GM19193 (cell line): ENCODE results near the gene SMG9.
A peak's percentile ranks its signal among the peaks of the same experiment; 100 is the strongest.

Experiments
- POLR2A ChIP-seq: IDR thresholded peaks from 4 replicates; pipeline ENCODE4 v1.6.1; 2011; ENCODE audit not compliant: insufficient read depth, insufficient read length; ENCODE audit errors: extremely low read depth

SMG9 gene

GRCh38 chr19:43754503-43755255 lies at the start of gene SMG9:
TSS of gene SMG9 (minus strand) at chr19:43754962. CDS start at chr19:43750741, 4,221 bp downstream.
- peak; percentile 81 for TF ChIP-seq POLR2A

DNA sequence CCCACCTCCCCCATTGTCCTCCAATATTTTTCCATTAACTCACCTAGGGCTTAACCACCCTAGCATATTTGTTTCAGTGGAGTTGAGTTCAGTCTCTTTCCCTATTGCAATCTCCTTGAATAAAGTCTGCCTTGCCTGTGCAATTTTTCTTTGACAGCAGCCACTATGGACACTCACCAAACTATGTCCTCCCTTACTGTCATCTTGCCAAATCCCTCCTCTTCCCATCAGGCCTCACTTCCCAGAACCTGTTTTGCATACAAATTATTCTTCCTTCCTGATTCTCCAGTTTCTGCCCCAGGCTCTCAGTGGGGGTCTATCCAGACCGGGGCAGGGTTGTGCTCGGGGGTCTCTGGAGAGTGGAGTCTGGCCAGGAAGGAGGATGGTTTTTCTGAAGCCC lies 49.7 kb upstream of the SMG9 start:
- TF ChIP-seq POLR2A, result no peak

DNA sequence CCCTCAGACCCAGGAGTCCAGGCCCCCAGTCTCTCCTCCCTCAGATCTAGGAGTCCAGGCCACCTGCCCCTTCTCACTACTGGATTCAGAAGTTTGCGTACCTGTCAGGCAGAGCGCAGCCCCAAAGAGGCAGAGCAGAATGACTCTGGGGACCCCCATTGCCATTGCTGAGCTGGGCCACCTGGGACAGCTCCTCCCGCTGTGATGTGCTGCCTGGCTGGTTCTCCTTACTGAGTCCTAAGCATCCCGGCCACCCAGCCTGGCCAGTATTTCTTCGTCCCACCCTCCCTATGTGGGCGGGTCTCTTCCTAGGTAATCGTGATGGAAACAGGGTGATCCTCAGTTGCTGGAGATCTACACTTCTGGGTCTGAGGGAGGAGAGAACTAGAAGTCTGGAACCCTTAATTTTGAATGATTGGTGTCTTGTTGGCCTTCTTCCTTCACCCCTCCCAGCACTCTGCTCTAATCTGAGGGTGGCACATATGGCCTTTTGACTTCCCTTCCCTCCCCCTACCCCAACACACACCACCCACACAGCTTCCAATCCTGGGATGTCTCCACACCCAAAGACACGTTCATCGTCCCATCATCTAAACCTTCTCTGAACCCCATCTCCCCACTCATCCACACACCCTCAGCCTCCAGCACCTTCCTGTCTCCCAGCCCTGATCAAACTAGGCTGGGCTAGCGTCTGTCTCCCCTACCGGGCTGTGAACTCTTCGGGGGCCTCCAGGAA lies 47.6 kb upstream of the SMG9 start, which contains the start of gene LYPD5:
LYPD5 (minus strand) TSS at position 232 of the 736 bp plus-strand sequence; CDS start at position 165, 67 bp downstream.
- no peak for TF ChIP-seq POLR2A

- TF ChIP-seq POLR2A, result no peak
These were observed 44.9 kb upstream of the SMG9 start for GRCh38 chr19:43799502-43800142.

DNA sequence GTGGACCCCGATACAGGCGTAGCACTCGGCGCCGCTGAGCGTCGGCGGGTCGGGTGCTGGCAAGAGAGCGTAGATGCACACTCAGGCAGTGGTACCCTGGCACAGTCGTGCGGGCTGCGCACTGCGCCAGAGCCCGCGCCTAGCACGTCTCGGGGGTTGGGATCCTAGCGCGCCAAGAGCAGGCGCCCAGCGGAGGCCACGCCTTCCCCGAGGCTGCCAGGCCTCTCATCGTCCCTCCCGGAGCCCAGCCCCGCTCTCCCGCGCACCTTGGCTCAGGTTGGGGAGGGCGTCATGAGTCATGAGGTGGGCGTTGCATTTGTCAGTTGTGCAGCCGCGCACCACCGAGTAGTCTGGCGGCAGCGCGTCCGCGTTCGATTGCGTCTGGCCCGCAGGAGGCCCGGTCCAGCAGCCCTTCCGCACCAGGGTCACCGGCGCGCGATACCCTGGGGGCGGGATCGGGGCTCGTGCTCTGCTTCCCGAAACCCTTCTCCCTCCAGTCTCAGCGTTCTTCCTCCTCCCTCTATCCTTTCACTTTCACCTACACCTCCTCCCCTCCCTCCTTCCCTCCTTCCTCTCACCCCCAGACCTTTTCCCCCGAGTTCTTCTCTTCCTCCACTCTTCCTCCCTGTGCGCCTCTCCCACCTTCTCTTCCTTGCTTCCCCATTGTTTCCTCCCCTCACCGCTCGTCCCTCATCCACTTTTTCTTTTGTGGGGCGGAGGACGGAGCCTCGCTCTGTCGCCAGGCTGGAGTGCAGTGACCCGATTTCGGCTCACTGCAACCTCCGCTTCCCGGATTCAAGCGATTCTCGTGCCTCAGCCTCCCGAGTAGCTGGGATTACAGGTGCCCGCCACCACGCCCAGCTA lies 44.0 kb upstream of the SMG9 start:
- no peak for TF ChIP-seq POLR2A

GRCh38 chr19:43798026-43798545 lies 43.3 kb upstream of the SMG9 start:
- no peak for TF ChIP-seq POLR2A

DNA sequence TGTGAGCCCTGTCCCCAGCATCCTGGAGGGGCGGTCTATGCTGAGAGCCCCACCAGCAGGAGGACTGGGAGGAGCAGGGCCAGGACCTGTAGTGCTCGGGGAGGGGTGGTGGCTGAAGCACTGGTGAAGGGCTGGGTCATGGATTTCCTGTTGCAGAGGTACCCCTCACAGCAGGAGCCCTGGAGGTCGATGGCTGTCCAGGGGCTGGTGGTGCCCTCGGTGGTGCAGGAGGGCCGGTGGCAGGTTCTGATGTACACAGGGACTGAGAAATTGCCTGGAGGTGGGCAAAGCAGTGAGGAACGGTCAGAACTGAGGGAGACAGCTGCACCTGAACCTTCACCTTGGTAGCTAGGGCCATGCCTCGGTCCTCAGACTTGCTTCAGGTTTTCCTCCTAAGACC lies 42.8 kb upstream of the SMG9 start:
- no peak for TF ChIP-seq POLR2A

DNA sequence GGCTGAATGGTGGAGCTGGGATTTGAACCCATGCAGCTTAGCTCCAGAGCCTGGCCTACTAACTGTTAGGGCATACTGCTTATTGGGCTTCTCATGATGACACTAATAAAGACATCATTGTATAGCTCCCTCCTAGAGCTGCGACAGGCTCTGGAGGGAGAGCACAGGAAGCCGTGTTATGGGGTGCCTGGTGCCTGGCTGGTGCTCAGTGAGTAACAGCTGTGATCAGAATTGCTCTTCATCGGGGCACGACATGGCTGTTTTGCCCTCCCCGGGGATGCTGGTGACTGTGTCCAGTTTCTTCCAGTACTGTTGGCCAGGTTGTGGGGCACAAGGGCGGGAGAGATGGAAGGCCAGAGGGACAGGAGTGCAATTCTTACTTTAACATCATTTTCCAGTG lies 42.4 kb upstream of the SMG9 start:
- TF ChIP-seq POLR2A, result no peak

GRCh38 chr19:43790587-43790986 lies 35.8 kb upstream of the SMG9 start:
- TF ChIP-seq POLR2A, result no peak

DNA sequence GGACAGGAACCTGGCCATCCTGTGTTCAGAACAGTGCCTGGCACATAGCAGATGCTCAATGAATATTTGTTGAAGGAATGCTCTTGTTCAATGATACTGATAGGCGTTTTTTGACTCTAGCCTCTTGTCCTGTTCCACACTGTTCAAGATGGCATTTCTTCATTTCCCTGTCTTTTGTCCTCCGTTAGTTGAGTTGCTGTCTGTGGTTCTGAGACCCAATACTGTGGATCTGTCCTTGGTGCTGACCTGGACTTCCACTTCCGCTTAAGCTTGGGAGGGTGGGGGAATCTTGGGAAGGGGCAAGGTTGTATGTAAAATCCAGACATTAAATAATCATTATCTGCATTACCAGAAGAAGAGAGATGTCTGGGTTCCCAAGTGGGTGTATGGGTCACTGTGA lies 34.3 kb upstream of the SMG9 start:
- no peak for TF ChIP-seq POLR2A

DNA sequence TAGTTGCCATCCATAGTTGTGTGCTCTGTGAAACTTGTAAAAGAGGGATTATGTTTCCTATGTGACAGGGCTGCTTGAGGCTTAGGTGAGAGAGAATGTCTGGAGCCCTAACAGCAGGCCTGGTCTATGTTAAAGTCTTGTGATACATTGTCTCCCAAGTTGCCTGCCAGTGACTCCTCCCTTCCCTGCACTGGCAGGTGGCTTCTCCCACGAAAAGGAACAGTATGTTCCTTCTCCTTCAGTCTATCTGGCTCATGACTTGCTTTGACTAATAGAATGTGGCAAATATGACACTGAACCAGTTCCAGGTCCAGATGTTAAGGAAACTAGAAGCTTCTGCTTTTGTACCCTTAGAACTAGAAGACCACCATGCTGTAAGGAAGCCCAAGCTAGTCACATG lies 31.9 kb upstream of the SMG9 start:
- no peak for TF ChIP-seq POLR2A

DNA sequence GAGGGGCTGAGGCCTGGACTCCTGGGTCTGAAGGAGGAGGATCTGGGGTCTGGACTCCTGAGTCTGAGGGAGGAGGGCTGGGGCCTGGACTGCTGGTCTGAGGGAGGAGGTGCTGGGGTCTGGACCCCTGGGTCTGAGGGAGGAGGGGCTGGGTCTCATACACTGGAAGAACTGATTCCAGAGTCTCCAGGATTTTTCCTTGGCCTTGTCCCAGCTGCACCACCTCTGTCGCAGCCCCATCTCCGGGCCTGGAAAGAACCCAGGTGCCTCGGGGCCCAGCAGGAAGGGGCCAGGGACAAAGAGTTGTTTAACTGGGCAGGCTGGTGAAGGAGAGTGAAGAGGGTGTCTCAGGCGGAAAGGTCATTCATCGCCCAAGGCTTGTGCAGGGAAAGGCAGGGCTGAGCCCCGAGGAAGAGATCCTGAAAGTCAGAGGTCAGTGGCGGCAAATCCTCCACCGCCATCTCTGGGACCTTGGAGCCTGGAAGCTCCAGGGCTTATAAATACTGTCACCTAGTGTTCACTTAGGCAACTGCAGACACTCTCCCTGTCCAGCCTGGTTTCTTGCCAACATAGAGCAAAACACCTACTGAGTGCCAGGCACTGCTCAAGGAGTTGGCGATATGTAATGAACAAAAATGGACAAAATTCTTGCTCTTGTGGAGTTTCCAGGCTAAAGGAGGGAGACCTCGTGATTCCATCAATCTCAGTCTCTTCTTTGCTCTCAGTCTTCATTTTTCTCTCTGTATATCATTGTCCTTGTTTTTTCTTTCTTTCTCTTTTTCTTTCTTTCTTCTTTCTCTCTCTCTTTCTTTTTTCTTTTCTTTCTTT lies 30.4 kb upstream of the SMG9 start:
- TF ChIP-seq POLR2A, result no peak

GRCh38 chr19:43784241-43784980 lies 29.6 kb upstream of the SMG9 start:
- no peak for TF ChIP-seq POLR2A

DNA sequence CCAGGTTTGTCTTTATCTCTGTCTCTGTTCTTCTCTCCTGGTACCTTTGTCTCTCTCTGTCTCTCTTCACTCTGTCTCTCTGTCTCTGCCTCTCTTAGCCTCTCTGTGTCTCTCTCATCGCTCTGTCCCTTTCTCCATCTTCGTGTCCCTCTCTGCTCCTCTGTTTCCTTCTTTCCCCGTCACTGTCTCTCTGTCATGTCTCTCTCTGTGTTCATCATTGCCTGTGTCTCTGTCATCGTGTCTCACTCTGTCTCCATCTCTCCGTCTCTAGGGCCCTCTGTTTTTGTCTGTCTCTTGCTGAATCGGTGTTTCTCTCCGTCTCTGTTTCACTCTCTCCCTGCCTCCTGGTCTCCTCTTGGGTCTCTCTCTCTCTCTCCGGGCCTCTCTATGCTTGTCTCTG lies 28.9 kb upstream of the SMG9 start:
- no peak for TF ChIP-seq POLR2A
